HFFc6 (cell line): Measurements from ENCODE around the gene SEMA4D. TPM values are rescaled to one million over a fixed set of nuclear protein-coding genes. Genes with fewer than 3 reads are reported as not detected.

Experiments used
- DNase-seq: peaks from one replicate; pipeline ENCODE4 v3.0.0-alpha.2; 2018
- H3K27ac Mint-ChIP-seq: 2 replicates; pipeline ENCODE4 v1.8.0; 2020; ENCODE audit warnings: mild to moderate bottlenecking, mixed read lengths
- H3K27me3 Mint-ChIP-seq: 2 replicates; pipeline ENCODE4 v1.8.0; 2021; ENCODE audit warnings: mild to moderate bottlenecking, moderate library complexity, mixed read lengths; ENCODE audit not compliant: insufficient read depth
- H3K36me3 Mint-ChIP-seq: 2 replicates; pipeline ENCODE4 v1.8.0; 2021; ENCODE audit warnings: low read depth, mixed read lengths
- H3K4me1 Mint-ChIP-seq: 2 replicates; pipeline ENCODE4 v1.8.0; 2020; ENCODE audit warnings: low read depth, mixed read lengths
- H3K4me3 Mint-ChIP-seq: 2 replicates; pipeline ENCODE4 v1.8.0; 2020; ENCODE audit warnings: mild to moderate bottlenecking, moderate library complexity, mixed read lengths
- H3K9me3 Mint-ChIP-seq: 2 replicates; pipeline ENCODE4 v1.8.0; 2020; ENCODE audit warnings: mild to moderate bottlenecking, mixed read lengths
- CTCF ChIP-seq: fragments of 200-600 bp; sonication (generic); IDR thresholded peaks from 2 replicates; pipeline ENCODE4 v1.5.0; 2021; ENCODE audit warnings: antibody characterized with exemption, mild to moderate bottlenecking
- total RNA-seq, 6 experiments: library from RNA; stranded (reverse); fragmentation: NEBNext Ultra II Directional; extraction: Animal tissue kit (Norgen Biotek cat#: 25700); gene quantifications; 2 replicates in 1 of 6; 3 replicates in 5 of 6; pipeline ENCODE4 v1.2.3, GENCODE V29; 2021

SEMA4D gene
- total RNA-seq, 6 experiments from 2014 or later = not detected

GRCh38 chr9:89502671-89503070 lies 4.8 kb upstream of the SEMA4D start:
- H3K27me3 Mint-ChIP-seq = peaks cover 3% of the 10 kb centered on the region
- no peak overlapping the region for H3K4me3 Mint-ChIP-seq
- H3K36me3 Mint-ChIP-seq = no peaks in the 10 kb centered on the region
- no peaks in the 10 kb centered on the region for H3K4me1 Mint-ChIP-seq
- DNase-seq = no peak
- no peaks in the 10 kb centered on the region for H3K9me3 Mint-ChIP-seq
- no peak overlapping the region for H3K27ac Mint-ChIP-seq
- no peak for TF ChIP-seq CTCF

- no peak for DNase-seq
- Mint-ChIP-seq H3K36me3 (no peaks in the 10 kb centered on the region), H3K4me3 (no peak overlapping the region), H3K9me3 (no peaks in the 10 kb centered on the region), H3K27me3 (peaks cover 3% of the 10 kb centered on the region), H3K27ac (no peak overlapping the region), H3K4me1 (no peaks in the 10 kb centered on the region)
- no peak for TF ChIP-seq CTCF
Measured at GRCh38 chr9:89502038-89502601, 4.2 kb upstream of the SEMA4D start.

- TF ChIP-seq CTCF = no peak
- Mint-ChIP-seq H3K9me3 (no peaks in the 10 kb centered on the region), H3K36me3 (no peaks in the 10 kb centered on the region), H3K27me3 (peaks cover 4% of the 10 kb centered on the region), H3K27ac (no peak overlapping the region), H3K4me3 (no peak overlapping the region), H3K4me1 (no peaks in the 10 kb centered on the region)
- no peak for DNase-seq
Measured at GRCh38 chr9:89501311-89501898, 3.5 kb upstream of the SEMA4D start.

- H3K27ac Mint-ChIP-seq = no peak overlapping the region
Measured at GRCh38 chr9:89500008-89500407, 2.1 kb upstream of the SEMA4D start.

GRCh38 chr9:89498852-89499480 lies 1.1 kb upstream of the SEMA4D start:
- DNase-seq = no peak
- peaks cover 9% of the 10 kb centered on the region for H3K27me3 Mint-ChIP-seq
- no peaks in the 10 kb centered on the region for H3K4me1 Mint-ChIP-seq
- no peaks in the 10 kb centered on the region for H3K36me3 Mint-ChIP-seq
- TF ChIP-seq CTCF = no peak
- H3K4me3 Mint-ChIP-seq = no peak overlapping the region
- no peaks in the 10 kb centered on the region for H3K9me3 Mint-ChIP-seq
- no peak overlapping the region for H3K27ac Mint-ChIP-seq

More at GRCh38 chr9:89500008-89500407, 2.1 kb upstream of the SEMA4D start:
- Mint-ChIP-seq H3K4me3 (no peak overlapping the region), H3K36me3 (no peaks in the 10 kb centered on the region), H3K27me3 (peaks cover 9% of the 10 kb centered on the region), H3K4me1 (no peaks in the 10 kb centered on the region), H3K9me3 (no peaks in the 10 kb centered on the region)
- no peak for TF ChIP-seq CTCF
- DNase-seq = no peak
